ENCODE data around the gene SNED1.
"Not testable (repeated sequence)": the region's sequence is repeated elsewhere in the genome, so short reads cannot be mapped to it uniquely, and the experiment has no call there.

The SNED1 gene

GRCh38 chr2:241088791-241089732, 90.6 kb downstream of the SNED1 start:
- no peak for FAIRE-seq

GRCh38 chr2:241091201-241091600, 92.8 kb downstream of the SNED1 start:
- no peak for FAIRE-seq

GRCh38 chr2:241091734-241092445, 93.5 kb downstream of the SNED1 start:
- FAIRE-seq, result no peak

- FAIRE-seq, result no peak
Observed at GRCh38 chr2:241092677-241093076, 94.3 kb downstream of the SNED1 start.

- FAIRE-seq, result not testable (repeated sequence)
Observed at GRCh38 chr2:241093133-241093781, 94.8 kb downstream of the SNED1 start.

GRCh38 chr2:241094172-241094571, 95.8 kb downstream of the SNED1 start:
- FAIRE-seq, result no peak

- no peak for FAIRE-seq
Observed at GRCh38 chr2:241094924-241095420, 96.6 kb downstream of the SNED1 start.

- no peak for FAIRE-seq
Observed at GRCh38 chr2:241095594-241096290, 97.3 kb downstream of the SNED1 start.

- no peak for FAIRE-seq
Observed at GRCh38 chr2:241096979-241097378, 98.6 kb downstream of the SNED1 start.

GRCh38 chr2:241099246-241099645, 100.8 kb downstream of the SNED1 start:
- FAIRE-seq, result no peak

GRCh38 chr2:241102239-241102803, 103.9 kb downstream of the SNED1 start, which contains the start of gene MTERF4:
Gene MTERF4 (minus strand): TSS chr2:241102287. CDS start chr2:241102273, 14 bp downstream.
- FAIRE-seq, result no peak

GRCh38 chr2:241103176-241103595, 104.8 kb downstream of the SNED1 start:
- no peak for FAIRE-seq

GRCh38 chr2:241104611-241105010, 106.2 kb downstream of the SNED1 start:
- not testable (repeated sequence) for FAIRE-seq

- FAIRE-seq, result no peak
Observed at GRCh38 chr2:241105641-241106040, 107.2 kb downstream of the SNED1 start.

- FAIRE-seq, result no peak
Observed at GRCh38 chr2:241107031-241107783, 108.8 kb downstream of the SNED1 start.

GRCh38 chr2:241108271-241109209, 110.1 kb downstream of the SNED1 start:
- no peak for FAIRE-seq

- FAIRE-seq, result no peak
Observed at GRCh38 chr2:241109210-241110088, 111.0 kb downstream of the SNED1 start.

GRCh38 chr2:241110089-241110606, 111.7 kb downstream of the SNED1 start:
- FAIRE-seq, result no peak

All from G401.6 (cell line).